ENCODE results near the gene ISCU. TPM values are rescaled to one million over a fixed set of nuclear protein-coding genes. Genes with fewer than 3 reads are reported as not detected.

The ISCU gene
- total RNA-seq, 1 donor from 2014 or later, result 78.9 TPM

DNA sequence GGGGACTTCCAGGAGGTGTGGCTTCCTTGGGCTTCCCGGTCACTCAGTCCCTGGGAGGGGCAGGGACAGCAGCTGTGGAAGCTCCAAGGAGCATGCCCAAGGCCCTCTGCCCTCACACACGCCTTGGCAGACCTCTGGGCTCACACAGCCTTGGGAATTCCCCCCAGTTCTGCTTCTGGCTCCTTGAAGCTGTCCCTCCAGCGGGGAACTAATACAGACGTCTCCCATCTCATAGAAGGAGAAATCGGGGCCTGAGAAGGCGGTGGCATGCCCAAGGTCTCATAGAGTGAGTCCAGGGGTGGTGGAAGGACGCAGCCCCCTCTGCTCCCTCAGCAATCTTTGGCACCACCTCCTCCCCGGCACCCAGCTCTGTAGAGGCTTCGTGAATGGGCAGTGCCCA is 51.2 kb downstream of the ISCU start:
- no peak overlapping the region for H3K4me3 Mint-ChIP-seq
- peaks cover 22% of the 10 kb centered on the region for H3K27me3 Mint-ChIP-seq (ENCODE audit: insufficient read depth, low read depth)
- H3K4me2 ChIP-seq, result no peak overlapping the region
- H3K4me1 Mint-ChIP-seq, result peaks cover 9% of the 10 kb centered on the region
- peak overlapping the region; percentile 64 for H2AFZ ChIP-seq (replicated peaks)
- TF ChIP-seq EZH2 (IDR thresholded peaks at IDR 0.05) (no peak), EZH2phosphoT487 (IDR thresholded peaks at IDR 0.05) (no peak)
- TF ChIP-seq, protein P1, sequence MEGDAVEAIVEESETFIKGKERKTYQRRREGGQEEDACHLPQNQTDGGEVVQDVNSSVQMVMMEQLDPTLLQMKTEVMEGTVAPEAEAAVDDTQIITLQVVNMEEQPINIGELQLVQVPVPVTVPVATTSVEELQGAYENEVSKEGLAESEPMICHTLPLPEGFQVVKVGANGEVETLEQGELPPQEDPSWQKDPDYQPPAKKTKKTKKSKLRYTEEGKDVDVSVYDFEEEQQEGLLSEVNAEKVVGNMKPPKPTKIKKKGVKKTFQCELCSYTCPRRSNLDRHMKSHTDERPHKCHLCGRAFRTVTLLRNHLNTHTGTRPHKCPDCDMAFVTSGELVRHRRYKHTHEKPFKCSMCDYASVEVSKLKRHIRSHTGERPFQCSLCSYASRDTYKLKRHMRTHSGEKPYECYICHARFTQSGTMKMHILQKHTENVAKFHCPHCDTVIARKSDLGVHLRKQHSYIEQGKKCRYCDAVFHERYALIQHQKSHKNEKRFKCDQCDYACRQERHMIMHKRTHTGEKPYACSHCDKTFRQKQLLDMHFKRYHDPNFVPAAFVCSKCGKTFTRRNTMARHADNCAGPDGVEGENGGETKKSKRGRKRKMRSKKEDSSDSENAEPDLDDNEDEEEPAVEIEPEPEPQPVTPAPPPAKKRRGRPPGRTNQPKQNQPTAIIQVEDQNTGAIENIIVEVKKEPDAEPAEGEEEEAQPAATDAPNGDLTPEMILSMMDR (IDR thresholded peaks at IDR 0.05), result no peak
- peaks cover 3% of the 10 kb centered on the region for H3K4me1 ChIP-seq
- no peak for DNase-seq (ENCODE audit: low spot score)
- H3K9me3 ChIP-seq (ENCODE audit: low read depth), result no peaks in the 10 kb centered on the region
- no peaks in the 10 kb centered on the region for H3F3A ChIP-seq (ENCODE audit: low read depth)
- no peak overlapping the region for H3K27ac ChIP-seq
- H3K27me3 ChIP-seq, result no peaks in the 10 kb centered on the region
- H3K4me3 ChIP-seq, result no peak overlapping the region
- no peaks in the 10 kb centered on the region for H3K9me3 Mint-ChIP-seq
- no peaks in the 10 kb centered on the region for H3K36me3 Mint-ChIP-seq
- H4K20me1 ChIP-seq (ENCODE audit: low read depth), result no peaks in the 10 kb centered on the region
- H3K27ac Mint-ChIP-seq, result no peak overlapping the region
- no peaks in the 10 kb centered on the region for H3K79me2 ChIP-seq (ENCODE audit: low read depth)
- no peak overlapping the region for H3K9ac ChIP-seq
- H3K36me3 ChIP-seq, result no peaks in the 10 kb centered on the region

DNA sequence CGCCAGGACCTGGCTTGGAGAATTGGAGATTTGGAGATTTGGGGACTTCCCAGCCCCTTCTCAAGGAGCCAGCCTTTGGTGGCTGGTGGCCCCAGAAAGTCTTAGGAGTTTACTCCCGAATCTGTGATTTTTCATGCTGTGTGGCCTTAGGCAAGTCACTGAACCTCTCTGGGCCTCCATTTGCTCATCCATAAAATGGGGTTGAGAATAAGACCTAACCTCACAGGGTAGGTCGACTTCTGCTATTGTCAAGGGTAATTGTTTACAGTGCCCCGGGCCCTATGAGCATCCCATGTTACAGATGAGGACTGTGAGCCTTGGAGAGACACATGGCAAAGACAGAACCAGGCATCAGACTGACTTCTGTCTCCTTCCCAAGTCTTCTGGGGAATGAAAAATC is 51.6 kb downstream of the ISCU start:
- H3K9me3 ChIP-seq (ENCODE audit: low read depth), result no peaks in the 10 kb centered on the region
- no peak overlapping the region for H3K4me3 ChIP-seq
- no peak for TF ChIP-seq EZH2 (IDR thresholded peaks at IDR 0.05)
- TF ChIP-seq, protein P1 (IDR thresholded peaks at IDR 0.05), result no peak
- TF ChIP-seq EZH2phosphoT487 (IDR thresholded peaks at IDR 0.05), result no peak
- no peaks in the 10 kb centered on the region for H4K20me1 ChIP-seq (ENCODE audit: low read depth)
- peaks cover 12% of the 10 kb centered on the region for H3K4me1 Mint-ChIP-seq
- no peak overlapping the region for H3K27ac ChIP-seq
- no peaks in the 10 kb centered on the region for H3K79me2 ChIP-seq (ENCODE audit: low read depth)
- H3K4me3 Mint-ChIP-seq, result no peak overlapping the region
- H3K27ac Mint-ChIP-seq, result no peak overlapping the region
- no peaks in the 10 kb centered on the region for H3K9me3 Mint-ChIP-seq
- peaks cover 23% of the 10 kb centered on the region for H3K27me3 Mint-ChIP-seq (ENCODE audit: insufficient read depth, low read depth)
- no peak overlapping the region for H3K9ac ChIP-seq
- H2AFZ ChIP-seq (replicated peaks), result no peak overlapping the region
- no peaks in the 10 kb centered on the region for H3K27me3 ChIP-seq
- peaks cover 3% of the 10 kb centered on the region for H3K4me1 ChIP-seq
- no peak for DNase-seq (ENCODE audit: low spot score)
- H3K36me3 ChIP-seq, result no peaks in the 10 kb centered on the region
- H3K4me2 ChIP-seq, result no peak overlapping the region
- no peaks in the 10 kb centered on the region for H3F3A ChIP-seq (ENCODE audit: low read depth)
- no peaks in the 10 kb centered on the region for H3K36me3 Mint-ChIP-seq

DNA sequence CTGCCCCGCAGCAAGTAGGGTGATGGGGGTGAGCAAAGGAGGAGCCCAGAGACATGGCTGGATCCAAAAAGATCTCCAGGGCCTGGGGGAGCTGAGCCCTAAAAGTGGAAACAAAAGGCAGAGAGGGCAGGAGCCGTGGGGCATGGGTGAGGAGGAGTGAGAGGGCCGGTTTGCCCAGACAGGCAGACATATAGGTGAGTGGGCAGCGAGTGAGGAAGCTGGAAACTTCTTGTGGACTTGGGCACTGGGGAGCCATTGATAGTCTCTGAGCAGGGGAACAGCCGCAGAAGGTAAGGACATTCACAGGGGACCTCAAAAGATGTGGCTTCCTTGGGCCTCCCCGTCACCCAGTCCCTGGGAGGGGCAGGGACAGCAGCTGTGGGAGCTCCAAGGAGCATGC is 52.2 kb downstream of the ISCU start:
- Mint-ChIP-seq H3K4me1 (peaks cover 13% of the 10 kb centered on the region), H3K4me3 (no peak overlapping the region), H3K9me3 (no peaks in the 10 kb centered on the region), H3K36me3 (no peaks in the 10 kb centered on the region), H3K27ac (no peak overlapping the region), H3K27me3 (ENCODE audit: insufficient read depth, low read depth) (peaks cover 26% of the 10 kb centered on the region)
- no peak for DNase-seq (ENCODE audit: low spot score)
- H4K20me1 ChIP-seq (ENCODE audit: low read depth), result no peaks in the 10 kb centered on the region
- H3K36me3 ChIP-seq, result no peaks in the 10 kb centered on the region
- no peak for TF ChIP-seq EZH2 (IDR thresholded peaks at IDR 0.05)
- no peak for TF ChIP-seq EZH2phosphoT487 (IDR thresholded peaks at IDR 0.05)
- TF ChIP-seq, protein P1 (IDR thresholded peaks at IDR 0.05), result no peak
- H3K9me3 ChIP-seq (ENCODE audit: low read depth), result no peaks in the 10 kb centered on the region
- H2AFZ ChIP-seq (replicated peaks), result no peak overlapping the region
- H3K27me3 ChIP-seq, result no peaks in the 10 kb centered on the region
- no peaks in the 10 kb centered on the region for H3F3A ChIP-seq (ENCODE audit: low read depth)
- H3K4me1 ChIP-seq, result peaks cover 3% of the 10 kb centered on the region
- no peak overlapping the region for H3K4me2 ChIP-seq
- H3K79me2 ChIP-seq (ENCODE audit: low read depth), result no peaks in the 10 kb centered on the region
- no peak overlapping the region for H3K27ac ChIP-seq
- no peak overlapping the region for H3K4me3 ChIP-seq
- no peak overlapping the region for H3K9ac ChIP-seq

All from neural progenitor cell (in vitro differentiated cells).